LNCAP (cell line): Measurements from ENCODE around the gene RBM17.

Experiments used
- TF ChIP-seq, protein P1 (sequence below): fragments of 450-650 bp; IDR thresholded peaks from 2 replicates; pipeline ENCODE4 v1.5.1; 2017; ENCODE audit warnings: mild to moderate bottlenecking

RBM17 gene, protein sequence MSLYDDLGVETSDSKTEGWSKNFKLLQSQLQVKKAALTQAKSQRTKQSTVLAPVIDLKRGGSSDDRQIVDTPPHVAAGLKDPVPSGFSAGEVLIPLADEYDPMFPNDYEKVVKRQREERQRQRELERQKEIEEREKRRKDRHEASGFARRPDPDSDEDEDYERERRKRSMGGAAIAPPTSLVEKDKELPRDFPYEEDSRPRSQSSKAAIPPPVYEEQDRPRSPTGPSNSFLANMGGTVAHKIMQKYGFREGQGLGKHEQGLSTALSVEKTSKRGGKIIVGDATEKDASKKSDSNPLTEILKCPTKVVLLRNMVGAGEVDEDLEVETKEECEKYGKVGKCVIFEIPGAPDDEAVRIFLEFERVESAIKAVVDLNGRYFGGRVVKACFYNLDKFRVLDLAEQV

DNA sequence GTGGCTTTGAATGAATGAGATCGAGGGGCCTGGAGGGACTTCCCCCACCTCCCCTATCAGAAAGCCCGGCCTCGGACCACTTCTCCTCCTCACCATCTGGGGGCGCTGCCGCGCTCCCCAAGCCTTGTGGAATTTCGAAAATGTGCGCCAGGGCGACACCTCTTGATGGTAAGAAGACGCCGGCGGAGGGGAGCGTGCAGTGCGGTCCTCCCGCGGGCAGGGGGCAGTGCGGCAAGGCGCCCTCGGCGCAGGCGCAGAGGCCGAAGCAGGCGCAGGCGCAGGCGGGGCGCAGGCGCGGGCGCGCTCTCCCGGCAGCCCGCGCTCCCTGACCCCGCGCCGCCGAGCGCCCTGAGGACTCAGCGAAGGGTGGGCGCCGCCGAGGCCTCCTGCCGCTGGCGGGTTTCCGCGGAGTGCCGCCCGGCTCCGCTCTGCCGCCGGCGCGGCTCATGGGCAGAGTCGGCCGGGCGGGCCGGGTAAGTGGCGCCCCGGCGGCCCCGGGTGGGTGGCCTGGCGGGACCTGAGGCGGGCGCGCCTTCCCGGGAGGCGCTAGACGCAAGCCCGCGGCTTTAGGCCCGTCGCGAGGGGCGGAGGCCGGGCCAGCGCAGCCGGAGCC, at the start of gene RBM17:
TSS of gene RBM17 (plus strand) at position 314 of the 613 bp plus-strand sequence. CDS start 8,032 bp downstream, outside the sequence.
- TF ChIP-seq, protein P1, sequence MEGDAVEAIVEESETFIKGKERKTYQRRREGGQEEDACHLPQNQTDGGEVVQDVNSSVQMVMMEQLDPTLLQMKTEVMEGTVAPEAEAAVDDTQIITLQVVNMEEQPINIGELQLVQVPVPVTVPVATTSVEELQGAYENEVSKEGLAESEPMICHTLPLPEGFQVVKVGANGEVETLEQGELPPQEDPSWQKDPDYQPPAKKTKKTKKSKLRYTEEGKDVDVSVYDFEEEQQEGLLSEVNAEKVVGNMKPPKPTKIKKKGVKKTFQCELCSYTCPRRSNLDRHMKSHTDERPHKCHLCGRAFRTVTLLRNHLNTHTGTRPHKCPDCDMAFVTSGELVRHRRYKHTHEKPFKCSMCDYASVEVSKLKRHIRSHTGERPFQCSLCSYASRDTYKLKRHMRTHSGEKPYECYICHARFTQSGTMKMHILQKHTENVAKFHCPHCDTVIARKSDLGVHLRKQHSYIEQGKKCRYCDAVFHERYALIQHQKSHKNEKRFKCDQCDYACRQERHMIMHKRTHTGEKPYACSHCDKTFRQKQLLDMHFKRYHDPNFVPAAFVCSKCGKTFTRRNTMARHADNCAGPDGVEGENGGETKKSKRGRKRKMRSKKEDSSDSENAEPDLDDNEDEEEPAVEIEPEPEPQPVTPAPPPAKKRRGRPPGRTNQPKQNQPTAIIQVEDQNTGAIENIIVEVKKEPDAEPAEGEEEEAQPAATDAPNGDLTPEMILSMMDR, result peak; percentile 100

DNA sequence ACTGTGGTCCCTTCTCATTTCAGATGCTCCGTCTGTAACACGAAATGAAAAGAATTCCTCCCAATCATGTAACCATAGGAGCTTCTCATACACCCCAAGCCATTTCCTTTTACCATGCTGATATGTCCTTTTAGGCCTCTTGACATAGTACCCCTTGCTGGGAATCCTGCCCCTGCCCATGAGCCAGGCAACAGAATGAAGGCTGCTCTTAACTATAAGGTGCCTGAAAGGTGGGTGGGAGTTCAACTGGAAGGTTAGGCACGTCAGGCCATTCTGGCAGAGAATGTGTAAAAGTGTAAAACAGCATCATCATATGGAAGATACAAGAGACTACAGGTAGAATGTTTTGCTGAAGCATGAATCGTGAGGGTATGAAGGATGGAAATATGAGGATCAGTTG, 49.1 kb upstream of the RBM17 start:
- TF ChIP-seq, protein P1, result no peak

DNA sequence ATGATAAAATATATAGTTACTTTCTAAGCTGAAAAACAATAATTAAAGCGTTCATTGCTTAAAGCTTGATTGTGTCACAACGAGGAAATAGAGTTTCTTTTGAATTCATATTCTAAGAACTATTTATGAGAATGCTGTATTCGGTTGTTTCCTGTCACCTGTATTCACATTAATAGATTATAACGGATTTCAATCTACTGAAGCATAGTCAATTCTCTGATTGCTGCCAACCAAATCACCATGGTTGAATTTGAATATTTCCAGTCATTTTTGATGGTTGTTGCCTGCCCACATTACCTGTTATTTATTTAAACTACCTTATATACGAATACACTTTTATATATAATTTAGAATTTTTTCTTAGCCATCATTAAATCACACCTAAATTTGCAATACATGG, 48.6 kb upstream of the RBM17 start:
- TF ChIP-seq, protein P1, result no peak

DNA sequence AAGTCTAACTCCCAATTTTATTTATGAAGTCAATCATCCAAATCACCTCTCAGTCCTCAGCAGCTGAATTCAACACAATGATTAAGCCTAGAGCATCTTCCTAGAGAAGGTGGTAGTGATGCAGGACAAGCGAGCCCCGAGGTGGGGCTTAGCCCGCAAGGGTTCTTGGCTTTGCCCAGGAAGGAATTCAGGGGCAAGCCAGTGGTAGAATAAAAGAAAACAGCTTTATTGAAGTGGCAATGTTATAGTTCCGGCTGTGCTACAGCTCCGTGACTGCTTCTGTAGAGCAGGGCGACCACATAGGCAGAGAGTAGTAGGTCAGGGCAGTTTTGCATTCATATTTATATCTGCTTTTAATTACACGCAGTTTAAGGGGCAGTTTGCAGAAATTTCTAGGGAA, 44.8 kb upstream of the RBM17 start:
- TF ChIP-seq, protein P1, result no peak

DNA sequence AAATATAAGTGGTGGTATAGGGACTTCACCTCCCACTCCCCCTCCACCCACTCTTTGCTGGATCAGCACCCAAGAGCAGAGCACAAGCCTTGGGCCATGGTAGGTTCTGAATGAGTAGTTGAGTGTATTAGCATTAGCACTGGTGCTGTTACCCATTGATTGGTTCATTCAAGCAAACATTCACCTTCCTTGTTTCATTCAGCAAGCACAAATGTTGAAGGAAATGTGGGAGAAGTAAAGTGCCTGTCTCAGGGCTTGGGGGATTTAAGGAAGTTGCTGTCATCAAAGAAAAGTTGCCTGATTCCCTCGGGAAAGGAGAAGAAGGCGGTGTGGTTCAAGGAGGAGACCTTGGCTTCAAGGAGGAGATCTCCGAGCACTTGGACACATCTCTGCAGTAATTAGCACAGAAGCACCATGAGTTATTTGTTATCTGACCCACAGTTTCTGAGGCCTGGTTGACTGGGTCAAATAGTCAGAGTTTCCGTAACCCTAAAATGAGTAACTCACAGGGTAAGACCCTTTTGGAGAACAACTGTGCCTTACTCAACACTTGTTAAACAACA, 44.0 kb upstream of the RBM17 start:
- TF ChIP-seq, protein P1, result no peak

DNA sequence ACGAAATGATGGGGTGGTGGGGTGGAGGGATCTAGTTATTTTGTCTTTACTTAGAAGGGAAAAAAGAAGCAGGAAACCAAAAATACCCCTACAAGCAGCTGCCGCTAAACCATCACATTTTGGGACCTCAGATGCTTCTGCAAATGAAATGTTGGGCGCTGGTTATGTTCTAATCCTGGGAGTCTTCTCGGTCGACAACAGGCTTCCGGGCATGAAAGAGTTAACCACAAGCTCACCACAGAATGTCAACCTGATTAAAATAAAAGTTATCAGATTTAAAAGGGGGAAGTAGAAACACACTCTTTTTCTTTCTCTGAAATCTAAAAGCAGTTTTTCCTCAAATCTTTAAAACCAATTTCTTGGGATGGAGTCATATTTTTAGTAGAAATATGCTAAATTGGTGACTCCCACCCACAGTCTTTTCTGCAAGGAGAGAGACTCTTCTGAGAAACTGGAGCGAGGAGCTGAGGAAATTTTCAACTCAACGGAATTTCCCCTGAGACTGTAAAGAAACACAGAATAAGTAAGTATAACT, 43.5 kb upstream of the RBM17 start:
- TF ChIP-seq, protein P1, result no peak

DNA sequence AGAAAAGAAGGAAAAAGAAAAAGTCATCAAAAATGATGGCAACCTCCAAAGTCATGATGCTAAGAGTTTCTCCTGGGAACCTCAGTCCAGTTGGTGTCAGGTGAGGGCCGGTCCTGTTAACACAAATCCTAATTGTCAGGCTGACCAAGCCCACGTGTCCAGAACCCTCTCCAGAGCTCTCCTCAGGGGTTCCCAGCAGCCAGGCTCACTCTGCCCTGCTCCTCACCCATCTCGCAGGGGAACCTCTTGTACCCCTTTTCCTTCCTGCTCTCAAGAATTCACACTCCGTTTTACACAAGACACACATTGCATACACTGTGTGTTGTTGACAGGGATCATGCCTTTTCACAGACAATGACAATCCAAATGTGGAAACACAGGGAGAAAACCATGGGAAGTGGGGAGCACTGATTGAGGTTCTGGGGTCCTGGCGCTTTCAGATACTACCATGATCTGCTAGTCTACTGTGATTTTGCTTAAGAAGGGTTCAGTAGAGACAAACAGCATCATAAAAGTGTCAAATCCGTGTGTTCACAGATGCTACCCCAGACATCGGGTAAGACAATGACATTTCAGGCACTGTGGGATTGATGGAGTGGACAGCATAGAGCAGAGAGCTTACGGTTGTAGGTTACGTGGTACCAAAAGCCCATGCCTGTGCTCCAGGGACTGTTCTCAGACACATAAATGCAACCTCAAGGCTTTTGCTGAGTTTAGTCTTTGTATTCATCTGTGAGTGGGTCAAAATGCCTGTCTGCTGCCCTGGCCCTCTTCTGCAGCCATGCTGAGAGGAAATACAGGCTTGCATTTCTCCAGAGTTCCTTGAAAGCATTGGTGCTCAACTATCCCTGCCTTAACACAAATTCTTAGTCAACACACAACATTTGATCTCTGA, 42.7 kb upstream of the RBM17 start:
- TF ChIP-seq, protein P1, result no peak
